A549 (cell line): ENCODE results near the gene TBC1D22A. TPM values are rescaled to one million over a fixed set of nuclear protein-coding genes. Genes with fewer than 3 reads are reported as not detected.

ENCODE experiments used
- ATAC-seq, 2 experiments: fragments of 200-7000 bp in 1 of 2; fragments of >200 bp in 1 of 2; cut with Nextera tagmentation in 1 of 2; cut with Tn5 transposase in 1 of 2; 3 replicates each; pipeline versions ENCODE4 v1.8.0 to v1.9.1; 2018 to 2020; ENCODE audit warnings: mild to moderate bottlenecking in 1 of 2, moderate library complexity in 1 of 2
- CTCF ChIA-PET: fragments of 300-600 bp; sonication (Branson Sonifier 250); formaldehyde crosslinking; extraction: SDS; loops from one replicate; lab custom pipeline; 2021; ENCODE audit warnings: antibody characterized with exemption, inconsistent platforms; lab: Yijun Ruan, JAX
- POLR2A ChIA-PET: fragments of 350-600 bp; formaldehyde crosslinking; extraction: SDS; loops from one replicate; lab custom pipeline; 2021; ENCODE audit warnings: antibody characterized with exemption, inconsistent platforms; lab: Yijun Ruan, JAX
- DNase-seq, 2 experiments: peaks; one replicate each; pipeline versions ENCODE4 v3.0.0 to v3.0.0-alpha.2; 2011 to 2016; ENCODE audit warnings: low read depth in 1 of 2, low spot score in 1 of 2
- FAIRE-seq: peaks from 2 replicates; lab custom pipeline; 2011; peaks lifted over from hg19 to GRCh38; lab: Jason Lieb, UNC
- H3K27ac ChIP-seq, 2 experiments: fragments of >200 bp; sonication (Bioruptor Twin); formaldehyde crosslinking; 3 replicates each; pipeline ENCODE4 v1.5.1; 2016 to 2017
- H3K4me1 ChIP-seq: fragments of >200 bp; sonication (Bioruptor Twin); formaldehyde crosslinking; 3 replicates; pipeline ENCODE4 v1.6.1; 2016
- H3K4me2 ChIP-seq: fragments of >200 bp; sonication (Bioruptor Twin); formaldehyde crosslinking; 3 replicates; pipeline ENCODE4 v1.6.1; 2016
- H3K4me3 ChIP-seq: fragments of >200 bp; sonication (Bioruptor Twin); formaldehyde crosslinking; 3 replicates; pipeline ENCODE4 v1.5.1; 2016
- H3K9me3 ChIP-seq: fragments of >200 bp; sonication (Bioruptor Twin); formaldehyde crosslinking; 3 replicates; pipeline ENCODE4 v1.6.1; 2016
- CBX2 ChIP-seq: fragments of 200-600 bp; sonication (generic); IDR thresholded peaks from 2 replicates; pipeline ENCODE4 v1.6.1; 2016; ENCODE audit warnings: low read depth, mild to moderate bottlenecking, borderline replicate concordance
- CEBPB ChIP-seq, 2 experiments: fragments of >200 bp in 1 of 2; sonication (Bioruptor Twin) in 1 of 2; formaldehyde crosslinking in 1 of 2; IDR thresholded peaks; 2 replicates each; pipeline ENCODE4 v1.6.1; 2012 to 2016
- CHD2 ChIP-seq: fragments of 150-350 bp; IDR thresholded peaks from 2 replicates; pipeline ENCODE4 v1.6.1; 2014; ENCODE audit warnings: low read length; ENCODE audit not compliant: partially characterized antibody
- CHD4 ChIP-seq: fragments of 200-600 bp; sonication (generic); IDR thresholded peaks from 2 replicates; pipeline ENCODE4 v1.6.1; 2016; ENCODE audit warnings: antibody characterized with exemption, mild to moderate bottlenecking, borderline replicate concordance
- EHF ChIP-seq: fragments of 250-450 bp; sonication (Bioruptor Pico); IDR thresholded peaks from 2 replicates; pipeline ENCODE4 v1.5.0; 2020; ENCODE audit warnings: mild to moderate bottlenecking
- EHMT2 ChIP-seq: fragments of 200-600 bp; sonication (generic); IDR thresholded peaks from 2 replicates; pipeline ENCODE4 v1.6.1; 2016; ENCODE audit warnings: antibody characterized with exemption, low read depth, mild to moderate bottlenecking, moderate library complexity
- EP300 ChIP-seq, 2 experiments: fragments of >200 bp; sonication (Bioruptor Twin); formaldehyde crosslinking; IDR thresholded peaks; 2 replicates in 1 of 2; 3 replicates in 1 of 2; pipeline ENCODE4 v1.6.1; 2016 to 2017
- ESRRA ChIP-seq: fragments of 150-350 bp; IDR thresholded peaks from 2 replicates; pipeline ENCODE4 v1.6.1; 2014; ENCODE audit warnings: mild to moderate bottlenecking, low read length, borderline replicate concordance
- FOXS1 ChIP-seq: fragments of 250-450 bp; sonication (Bioruptor Pico); IDR thresholded peaks from 2 replicates; pipeline ENCODE4 v1.5.0; 2020; ENCODE audit warnings: mild to moderate bottlenecking, moderate library complexity
- GATA3 ChIP-seq: IDR thresholded peaks from 2 replicates; pipeline ENCODE4 v1.6.1; 2012; ENCODE audit warnings: borderline replicate concordance
- HDAC2 ChIP-seq: fragments of 200-600 bp; sonication (generic); IDR thresholded peaks from 2 replicates; pipeline ENCODE4 v1.6.1; 2016
- HOXA7 ChIP-seq: fragments of 250-450 bp; sonication (Bioruptor Pico); IDR thresholded peaks from 2 replicates; pipeline ENCODE4 v1.5.0; 2020; ENCODE audit warnings: mild to moderate bottlenecking, moderate library complexity
- HOXB5 ChIP-seq: fragments of 250-450 bp; sonication (Bioruptor Pico); IDR thresholded peaks from 2 replicates; pipeline ENCODE4 v1.5.0; 2020; ENCODE audit warnings: mild to moderate bottlenecking, moderate library complexity
- JUN ChIP-seq, 2 experiments: fragments of >200 bp; sonication (Bioruptor Twin); formaldehyde crosslinking; IDR thresholded peaks; 2 replicates in 1 of 2; 3 replicates in 1 of 2; pipeline ENCODE4 v1.6.1; 2016 to 2017
- KDM5A ChIP-seq: fragments of 200-600 bp; sonication (generic); IDR thresholded peaks from 2 replicates; pipeline ENCODE4 v1.6.1; 2016; ENCODE audit warnings: antibody characterized with exemption, mild to moderate bottlenecking
- MAZ ChIP-seq: fragments of 150-350 bp; IDR thresholded peaks from 2 replicates; pipeline ENCODE4 v1.6.1; 2014; ENCODE audit warnings: antibody characterized with exemption, low read depth, low read length, borderline replicate concordance
- MYC ChIP-seq: IDR thresholded peaks from 2 replicates; pipeline ENCODE4 v1.6.1; 2012; ENCODE audit warnings: mild to moderate bottlenecking, inconsistent platforms, low read length, improper control_type of control experiment, borderline replicate concordance
- NPAS2 ChIP-seq: fragments of 250-450 bp; sonication (Bioruptor Pico); IDR thresholded peaks from 2 replicates; pipeline ENCODE4 v1.8.0; 2022; ENCODE audit warnings: mild to moderate bottlenecking, moderate library complexity, borderline replicate concordance
- NR3C1 ChIP-seq: fragments of >200 bp; sonication (Bioruptor Twin); formaldehyde crosslinking; IDR thresholded peaks from 3 replicates; pipeline ENCODE4 v1.6.1; 2017
- RAD21 ChIP-seq, 2 experiments: fragments of >200 bp in 1 of 2; sonication (Bioruptor Twin) in 1 of 2; formaldehyde crosslinking in 1 of 2; IDR thresholded peaks in 1 of 2; conservative IDR thresholded peaks in 1 of 2; 2 replicates in 1 of 2; 3 replicates in 1 of 2; pipeline ENCODE4 v1.6.1; 2012 to 2018; ENCODE audit warnings: inconsistent platforms in 1 of 2
- TFCP2L1 ChIP-seq: fragments of 250-450 bp; sonication (Bioruptor Pico); IDR thresholded peaks from 2 replicates; pipeline ENCODE4 v1.5.0; 2021; ENCODE audit warnings: mild to moderate bottlenecking
- WGBS: methylation state at CpG from one replicate; pipeline ENCODE4 v1.1.6; 2017; ENCODE audit errors: missing lambda C conversion rate; 5-methylcytosine and 5-hydroxymethylcytosine counted together
- polyA plus RNA-seq, 4 experiments: library from polyadenylated mRNA; depleted of rRNA in 3 of 4; stranded (reverse); fragments of >200 nt; fragmentation: RNase III in 1 of 4; extraction: RNeasy Plus Mini Kit Qiagen cat#74134 plus additional on column Dnase treatment in 1 of 4; gene quantifications; 2 replicates in 3 of 4; 3 replicates in 1 of 4; pipeline ENCODE4 v1.2.3, GENCODE V29; 2011 to 2017
- TF ChIP-seq, protein P1 (sequence below): IDR thresholded peaks from 2 replicates; pipeline ENCODE4 v1.6.1; 2012
- TF ChIP-seq, protein P2 (sequence below): IDR thresholded peaks from 2 replicates; pipeline ENCODE4 v1.6.1; 2012; ENCODE audit warnings: low read depth, borderline replicate concordance
- TF ChIP-seq, protein P3 (sequence below): IDR thresholded peaks from 2 replicates; pipeline ENCODE4 v1.6.1; 2012
- TF ChIP-seq, protein P4 (sequence below): fragments of >200 bp; sonication (Bioruptor Twin); formaldehyde crosslinking; IDR thresholded peaks from 3 replicates; pipeline ENCODE4 v1.6.1; 2016
- TF ChIP-seq, protein P5 (sequence below): fragments of 250-450 bp; sonication (Bioruptor Pico); IDR thresholded peaks from 2 replicates; pipeline ENCODE4 v1.5.0; 2021; ENCODE audit warnings: mild to moderate bottlenecking, moderate library complexity, borderline replicate concordance

Gene TBC1D22A
- polyA plus RNA-seq, 2 of the 4 experiments (the other 2 are of a cell fraction), result 8.9 to 10.8 TPM

DNA sequence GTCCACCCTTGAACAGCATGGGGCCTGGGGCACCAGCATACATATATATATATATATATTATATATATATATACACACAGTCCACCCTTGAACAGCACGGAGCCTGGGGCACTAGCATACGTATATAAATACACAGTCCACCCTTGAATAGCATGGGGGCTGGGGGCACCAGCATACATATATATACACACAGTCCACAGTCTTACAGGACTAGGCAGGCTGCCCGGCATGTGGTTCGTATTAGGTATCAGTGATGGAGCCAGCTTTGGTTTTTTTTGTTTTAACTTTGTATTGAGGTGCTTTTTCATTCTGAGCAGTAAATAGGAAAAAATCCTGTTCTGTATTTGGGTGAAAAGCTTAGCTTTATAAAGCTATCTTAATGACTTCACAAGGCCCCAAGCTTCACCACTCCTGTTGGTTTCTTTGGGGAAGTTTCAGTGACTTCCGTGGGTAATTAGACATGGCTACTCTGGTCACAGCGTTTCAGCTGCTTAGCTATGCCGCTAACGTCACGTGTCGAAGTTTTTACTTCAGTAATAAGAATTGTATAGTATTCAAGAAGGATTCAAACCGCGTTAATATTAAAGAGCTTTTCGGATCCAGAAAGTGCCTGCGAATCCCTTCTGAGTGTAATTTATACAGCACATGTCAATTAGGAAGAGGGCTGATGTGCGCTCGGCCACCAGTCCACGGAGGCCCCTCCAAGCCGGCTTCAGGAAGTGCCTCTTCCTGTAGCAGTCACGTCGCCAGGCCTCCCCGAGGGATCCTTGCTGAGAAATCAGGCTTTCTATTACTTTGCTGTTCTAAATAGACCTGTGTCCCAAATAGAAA is 179.7 kb downstream of the TBC1D22A start:
- POLR2A ChIA-PET, result no interaction called here
- Histone ChIP-seq H3K4me3 (no peak overlapping the region), H3K9me3 (no peaks in the 10 kb centered on the region), H3K4me1 (no peaks in the 10 kb centered on the region), H3K27ac (no peak overlapping the region), H3K4me2 (no peak overlapping the region)
- 97% methylated on average over 21 of the region's 21 CpGs for whole genome bisulfite sequencing
- DNase-seq (no peak), ATAC-seq (no peak), FAIRE-seq (no peak)
- no peak for TF ChIP-seq ESRRA
- no peak for TF ChIP-seq JUN (IDR thresholded peaks at IDR 0.05)
- no peak for TF ChIP-seq HOXB5
- TF ChIP-seq NPAS2 (CRISPR knock-in tag), result no peak
- TF ChIP-seq, protein P1, sequence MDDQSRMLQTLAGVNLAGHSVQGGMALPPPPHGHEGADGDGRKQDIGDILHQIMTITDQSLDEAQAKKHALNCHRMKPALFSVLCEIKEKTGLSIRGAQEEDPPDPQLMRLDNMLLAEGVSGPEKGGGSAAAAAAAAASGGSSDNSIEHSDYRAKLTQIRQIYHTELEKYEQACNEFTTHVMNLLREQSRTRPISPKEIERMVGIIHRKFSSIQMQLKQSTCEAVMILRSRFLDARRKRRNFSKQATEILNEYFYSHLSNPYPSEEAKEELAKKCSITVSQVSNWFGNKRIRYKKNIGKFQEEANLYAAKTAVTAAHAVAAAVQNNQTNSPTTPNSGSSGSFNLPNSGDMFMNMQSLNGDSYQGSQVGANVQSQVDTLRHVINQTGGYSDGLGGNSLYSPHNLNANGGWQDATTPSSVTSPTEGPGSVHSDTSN, result no peak
- no peak for TF ChIP-seq CEBPB (IDR thresholded peaks at IDR 0.05)
- no peak for TF ChIP-seq GATA3
- TF ChIP-seq CHD4, result no peak
- no peak for TF ChIP-seq EHMT2
- no peak for TF ChIP-seq RAD21 (conservative IDR thresholded peaks at IDR 0.05 in 1 of 2, IDR thresholded peaks at IDR 0.05 in 1 of 2)
- no peak for TF ChIP-seq EP300 (IDR thresholded peaks at IDR 0.05)
- no peak for TF ChIP-seq CBX2
- TF ChIP-seq HOXA7, result no peak
- CTCF ChIA-PET, result no interaction called here

DNA sequence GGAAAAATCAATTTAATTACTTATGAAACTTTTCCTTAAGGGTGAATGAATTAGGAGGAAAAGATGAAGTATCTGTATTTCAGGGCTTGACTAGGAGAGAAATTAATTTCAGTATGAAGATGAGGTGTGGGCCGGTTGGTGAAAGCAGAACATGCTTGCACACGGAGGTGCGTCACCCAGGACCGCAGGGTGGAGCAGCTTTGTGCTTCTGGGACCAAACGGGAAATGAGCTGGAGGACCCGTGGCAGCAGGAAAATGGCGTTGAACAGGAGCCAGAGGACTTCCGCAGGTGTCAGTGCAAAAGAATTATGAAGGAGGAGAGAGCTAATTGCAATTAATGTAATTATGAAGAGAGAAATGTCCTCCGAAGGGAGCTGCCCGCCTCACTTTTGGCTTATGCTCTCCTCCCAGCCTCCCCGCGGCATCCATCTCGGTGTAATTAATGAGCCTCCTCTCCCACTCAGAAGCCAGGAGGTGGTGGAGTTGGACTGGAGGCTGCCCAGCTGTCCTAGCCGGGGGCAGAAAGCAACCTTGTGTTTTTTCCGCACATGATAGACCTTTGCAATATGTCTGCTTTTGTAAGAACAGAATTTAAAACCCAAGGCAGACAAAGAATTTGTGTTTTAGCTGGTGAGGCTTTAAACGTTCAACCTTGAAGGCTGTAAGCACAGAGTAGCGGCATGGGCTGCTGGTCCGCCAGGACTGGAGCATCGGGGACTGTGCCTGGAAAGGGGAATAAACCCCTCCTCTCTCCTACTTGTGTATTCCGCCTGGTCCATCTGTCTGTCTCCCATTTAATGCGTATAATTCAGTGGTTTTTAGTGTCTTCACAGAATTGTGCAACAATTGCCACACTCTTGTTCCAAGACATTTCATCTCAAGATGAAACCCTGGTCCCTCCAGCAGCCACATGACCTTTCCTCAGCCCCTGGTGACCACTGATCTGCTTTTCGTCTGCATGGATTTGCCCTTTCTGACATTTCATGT is 180.6 kb downstream of the TBC1D22A start:
- ATAC-seq (no peak), DNase-seq (no peak), FAIRE-seq (no peak)
- no peaks in the 10 kb centered on the region for H3K9me3 ChIP-seq
- H3K27ac ChIP-seq, result no peak overlapping the region
- ChIA-PET CTCF (no interaction called here), POLR2A (no interaction called here)
- TF ChIP-seq, protein P2, sequence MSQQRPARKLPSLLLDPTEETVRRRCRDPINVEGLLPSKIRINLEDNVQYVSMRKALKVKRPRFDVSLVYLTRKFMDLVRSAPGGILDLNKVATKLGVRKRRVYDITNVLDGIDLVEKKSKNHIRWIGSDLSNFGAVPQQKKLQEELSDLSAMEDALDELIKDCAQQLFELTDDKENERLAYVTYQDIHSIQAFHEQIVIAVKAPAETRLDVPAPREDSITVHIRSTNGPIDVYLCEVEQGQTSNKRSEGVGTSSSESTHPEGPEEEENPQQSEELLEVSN, result no peak
- no peak overlapping the region for H3K4me2 ChIP-seq
- H3K4me1 ChIP-seq, result no peaks in the 10 kb centered on the region
- 92% methylated on average over 22 of the region's 22 CpGs for WGBS
- H3K4me3 ChIP-seq, result no peak overlapping the region

DNA sequence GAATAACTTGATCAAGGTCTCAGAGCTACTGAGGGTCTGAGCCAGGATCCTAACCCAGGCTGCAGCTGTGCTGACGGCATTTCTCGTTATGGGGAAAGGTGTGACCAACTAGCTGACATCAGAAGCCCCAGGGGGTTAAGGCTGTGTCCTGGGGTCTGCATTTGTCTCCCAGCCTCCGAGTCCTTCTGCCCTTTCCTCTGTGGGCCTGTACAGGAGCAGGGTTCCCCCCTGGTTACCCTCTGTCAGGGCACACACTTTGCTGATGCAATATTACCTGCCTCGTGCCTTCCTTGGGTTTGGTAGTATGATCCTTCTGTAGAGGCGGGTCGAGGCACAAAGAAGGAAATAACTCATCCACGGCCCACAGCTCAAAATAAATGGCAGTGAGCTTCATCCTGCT is 183.0 kb downstream of the TBC1D22A start:
- no peak for ATAC-seq
- WGBS, result 93% methylated on average over 7 of the region's 7 CpGs
- no peak for FAIRE-seq
- TF ChIP-seq, protein P3, sequence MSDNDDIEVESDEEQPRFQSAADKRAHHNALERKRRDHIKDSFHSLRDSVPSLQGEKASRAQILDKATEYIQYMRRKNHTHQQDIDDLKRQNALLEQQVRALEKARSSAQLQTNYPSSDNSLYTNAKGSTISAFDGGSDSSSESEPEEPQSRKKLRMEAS, result no peak
- TF ChIP-seq EHF (CRISPR knock-in tag) (no peak), MYC (no peak), NR3C1 (no peak), ESRRA (no peak), CHD2 (no peak), FOXS1 (CRISPR knock-in tag) (no peak), MAZ (no peak), KDM5A (no peak), TFCP2L1 (no peak), HDAC2 (no peak)
- TF ChIP-seq, protein P1, result no peak
- TF ChIP-seq, protein P4, sequence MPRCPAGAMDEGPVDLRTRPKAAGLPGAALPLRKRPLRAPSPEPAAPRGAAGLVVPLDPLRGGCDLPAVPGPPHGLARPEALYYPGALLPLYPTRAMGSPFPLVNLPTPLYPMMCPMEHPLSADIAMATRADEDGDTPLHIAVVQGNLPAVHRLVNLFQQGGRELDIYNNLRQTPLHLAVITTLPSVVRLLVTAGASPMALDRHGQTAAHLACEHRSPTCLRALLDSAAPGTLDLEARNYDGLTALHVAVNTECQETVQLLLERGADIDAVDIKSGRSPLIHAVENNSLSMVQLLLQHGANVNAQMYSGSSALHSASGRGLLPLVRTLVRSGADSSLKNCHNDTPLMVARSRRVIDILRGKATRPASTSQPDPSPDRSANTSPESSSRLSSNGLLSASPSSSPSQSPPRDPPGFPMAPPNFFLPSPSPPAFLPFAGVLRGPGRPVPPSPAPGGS, result no peak
- TF ChIP-seq, protein P5, sequence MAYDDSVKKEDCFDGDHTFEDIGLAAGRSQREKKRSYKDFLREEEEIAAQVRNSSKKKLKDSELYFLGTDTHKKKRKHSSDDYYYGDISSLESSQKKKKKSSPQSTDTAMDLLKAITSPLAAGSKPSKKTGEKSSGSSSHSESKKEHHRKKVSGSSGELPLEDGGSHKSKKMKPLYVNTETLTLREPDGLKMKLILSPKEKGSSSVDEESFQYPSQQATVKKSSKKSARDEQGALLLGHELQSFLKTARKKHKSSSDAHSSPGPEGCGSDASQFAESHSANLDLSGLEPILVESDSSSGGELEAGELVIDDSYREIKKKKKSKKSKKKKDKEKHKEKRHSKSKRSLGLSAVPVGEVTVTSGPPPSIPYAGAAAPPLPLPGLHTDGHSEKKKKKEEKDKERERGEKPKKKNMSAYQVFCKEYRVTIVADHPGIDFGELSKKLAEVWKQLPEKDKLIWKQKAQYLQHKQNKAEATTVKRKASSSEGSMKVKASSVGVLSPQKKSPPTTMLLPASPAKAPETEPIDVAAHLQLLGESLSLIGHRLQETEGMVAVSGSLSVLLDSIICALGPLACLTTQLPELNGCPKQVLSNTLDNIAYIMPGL (CRISPR knock-in tag), result no peak

More for the DNA sequence above, 183.0 kb downstream of the TBC1D22A start:
- ChIA-PET POLR2A (no interaction called here), CTCF (no interaction called here)
- no peak for DNase-seq
- H3K4me2 ChIP-seq, result no peak overlapping the region
- no peak overlapping the region for H3K27ac ChIP-seq
- no peaks in the 10 kb centered on the region for H3K9me3 ChIP-seq
- H3K4me3 ChIP-seq, result no peak overlapping the region
- no peaks in the 10 kb centered on the region for H3K4me1 ChIP-seq
